Superior temporal gyrus (tissue), 1 donor: Measurements from ENCODE around the gene KIAA1755.

Experiments used
- DNase-seq: peaks from one replicate; pipeline ENCODE4 v3.0.0-alpha.2; 2016; ENCODE audit errors: extremely low spot score

KIAA1755 gene

DNA sequence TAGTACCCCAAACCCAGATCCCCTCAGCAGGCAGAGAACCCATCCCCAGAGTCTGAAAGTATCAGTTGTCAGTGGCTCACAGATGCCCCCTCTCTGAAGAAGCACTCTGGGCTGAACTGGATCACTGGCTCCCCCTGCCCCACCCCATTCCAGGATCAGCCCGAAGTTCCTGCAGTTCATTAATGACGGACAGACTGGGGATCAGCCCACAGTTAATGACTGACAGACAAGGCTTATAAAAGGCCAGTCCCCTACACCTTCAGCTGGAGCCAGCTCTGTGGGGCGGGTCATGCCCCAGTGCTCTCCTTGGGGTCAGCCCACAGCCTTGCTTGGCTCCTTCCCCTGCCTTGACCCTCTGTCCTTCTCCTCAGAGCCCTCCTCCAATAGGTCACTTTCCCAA, 21.7 kb downstream of the KIAA1755 start:
- DNase-seq, result no peak

DNA sequence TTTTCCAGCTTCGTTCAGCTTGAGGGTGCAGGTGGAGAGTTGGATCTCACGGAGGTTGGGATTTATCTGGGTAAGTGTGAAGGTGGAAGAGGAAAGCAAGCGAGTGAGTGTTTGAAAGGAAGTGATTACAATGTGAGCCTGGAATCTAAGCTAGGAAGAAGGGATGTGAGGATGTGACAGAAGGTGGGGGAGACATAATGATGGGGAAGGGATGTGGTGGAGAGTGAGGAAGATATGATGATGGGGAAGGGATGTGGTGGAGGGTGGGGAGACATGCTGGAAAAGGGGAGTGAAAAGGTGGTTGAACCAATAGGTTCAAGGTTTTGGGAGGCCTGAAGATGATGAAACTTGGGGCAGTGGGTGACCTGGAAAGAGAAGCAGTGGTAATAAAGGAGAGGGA, 23.2 kb downstream of the KIAA1755 start:
- DNase-seq, result no peak

DNA sequence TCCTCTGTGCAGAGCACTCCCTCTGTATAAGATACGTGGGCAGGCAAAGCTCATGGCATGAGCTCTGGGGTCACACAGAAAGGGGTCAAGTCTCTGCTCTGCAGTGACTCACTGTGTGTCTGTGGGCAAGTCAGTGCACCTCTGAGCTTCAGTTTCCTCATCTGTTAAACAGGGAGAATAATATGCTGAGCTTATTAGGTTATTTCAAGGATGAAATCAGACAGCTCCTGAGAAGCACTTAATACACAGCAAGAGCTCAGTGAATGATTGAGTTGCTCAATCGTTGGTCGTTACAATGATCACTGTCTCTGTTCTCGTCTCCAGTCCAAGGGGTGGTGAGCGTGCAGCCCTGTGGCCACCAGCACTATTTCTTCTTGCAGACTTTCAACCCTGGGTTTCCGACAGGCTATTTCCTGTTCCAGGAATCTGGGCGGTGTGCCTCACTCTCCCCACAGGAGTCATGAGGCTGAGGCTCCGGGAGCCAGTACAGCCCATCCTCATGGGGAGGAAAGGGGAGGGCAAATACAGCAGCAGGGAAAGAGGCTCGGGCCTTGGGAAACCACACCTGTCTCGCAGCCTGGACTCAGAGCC, 28.9 kb downstream of the KIAA1755 start:
- no peak for DNase-seq

DNA sequence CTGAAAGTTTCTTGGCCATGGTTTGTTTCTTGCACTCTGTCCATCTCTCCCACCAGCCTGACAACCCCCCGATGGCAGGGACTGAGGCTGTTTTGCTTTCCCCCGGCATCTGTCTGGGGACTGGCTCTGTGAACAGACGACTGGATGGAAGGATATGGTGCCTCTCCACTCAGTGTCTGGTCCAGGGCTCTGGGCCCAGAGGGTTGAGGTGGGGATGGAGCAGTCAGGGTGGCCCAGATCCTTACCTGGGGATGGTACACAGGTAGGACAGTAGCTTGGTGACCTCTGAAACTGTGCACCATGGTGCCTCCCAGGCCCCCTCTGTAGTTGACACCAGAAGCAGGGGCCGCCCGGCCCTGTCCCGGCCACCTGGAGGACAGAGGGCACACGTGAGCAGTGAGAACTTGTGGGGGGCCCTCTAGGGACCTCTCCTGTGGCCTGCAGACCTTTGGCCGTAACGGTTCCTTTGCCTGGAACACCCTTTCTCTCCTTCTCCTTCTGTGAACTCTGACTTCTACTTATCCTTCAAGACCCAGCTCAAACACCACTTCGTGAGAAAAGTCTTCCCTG, 29.5 kb downstream of the KIAA1755 start:
- no peak for DNase-seq

DNA sequence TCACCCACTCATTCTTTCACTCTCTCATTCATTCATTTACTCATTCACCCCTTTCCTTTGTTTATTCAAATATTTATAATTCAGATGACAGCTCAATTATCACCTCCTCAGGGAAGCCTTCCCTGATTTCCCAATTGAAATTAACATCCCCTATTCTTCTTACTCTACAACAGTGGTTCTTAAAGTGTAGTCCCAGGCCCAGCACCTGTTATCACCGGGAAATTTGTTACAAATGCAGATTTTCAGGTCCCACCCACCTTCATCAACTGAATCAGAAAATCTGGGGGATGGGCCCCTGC, 30.3 kb downstream of the KIAA1755 start:
- no peak for DNase-seq

DNA sequence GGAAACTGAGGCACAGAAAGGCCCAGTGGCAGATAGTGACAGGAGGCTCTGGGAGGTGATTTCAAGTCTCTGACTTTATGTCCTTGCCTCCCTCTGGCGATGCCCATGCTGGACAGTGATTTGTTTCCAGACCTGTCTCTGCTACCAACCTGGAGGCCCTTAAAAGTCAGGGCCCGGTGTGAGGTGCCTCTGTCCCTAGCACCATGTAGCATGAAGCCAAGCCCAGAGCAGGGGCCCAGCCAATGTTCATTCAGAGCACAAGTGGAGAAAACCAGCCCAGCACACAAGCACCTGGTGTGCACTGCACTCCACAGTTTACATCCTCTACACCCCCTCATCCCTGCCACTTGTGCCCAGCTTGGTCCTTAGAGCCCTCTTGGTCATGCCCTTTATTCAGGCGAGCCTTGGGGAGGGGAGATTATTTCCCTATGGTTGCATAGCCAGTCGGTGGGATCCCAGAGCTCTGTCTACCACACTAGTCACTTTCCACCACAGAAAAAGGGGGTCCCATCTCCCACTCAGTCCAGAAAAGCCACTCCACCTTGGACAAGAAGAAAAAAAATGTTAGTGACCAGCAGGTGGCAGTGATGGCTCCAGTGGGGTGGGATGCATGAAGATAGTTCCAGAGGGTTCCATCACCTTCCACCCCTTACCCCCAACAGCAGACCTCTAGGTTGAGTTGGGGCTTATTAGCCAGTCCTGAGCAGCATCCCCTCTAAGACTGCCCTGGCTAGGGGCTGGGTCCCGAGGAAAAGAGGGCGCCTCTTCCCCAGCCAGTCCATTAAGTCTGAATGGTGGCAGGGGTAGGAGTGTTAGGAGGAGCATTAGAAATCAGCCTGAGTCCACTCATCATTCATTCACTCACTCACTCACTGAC, 30.9 kb downstream of the KIAA1755 start:
- peak; percentile 36 for DNase-seq

DNA sequence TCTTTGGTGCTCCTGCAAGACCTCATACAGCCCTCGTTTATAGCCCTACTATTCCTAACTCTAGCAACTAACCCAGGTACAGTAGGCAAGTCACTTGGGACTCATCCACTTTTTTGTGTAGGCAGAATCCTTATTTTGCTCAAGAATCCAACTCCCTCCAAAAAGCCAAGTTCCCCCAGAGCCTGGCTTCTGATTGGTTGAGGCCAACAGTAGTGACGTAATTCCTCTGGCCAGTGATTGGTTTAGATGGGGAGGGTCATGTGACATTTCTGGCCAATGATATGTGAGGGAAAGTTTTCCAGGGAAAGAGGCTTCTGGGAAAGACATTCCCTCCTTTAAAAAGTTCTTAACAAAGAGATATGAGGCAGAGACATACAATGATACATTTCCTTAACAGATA, 32.1 kb downstream of the KIAA1755 start:
- DNase-seq, result no peak

DNA sequence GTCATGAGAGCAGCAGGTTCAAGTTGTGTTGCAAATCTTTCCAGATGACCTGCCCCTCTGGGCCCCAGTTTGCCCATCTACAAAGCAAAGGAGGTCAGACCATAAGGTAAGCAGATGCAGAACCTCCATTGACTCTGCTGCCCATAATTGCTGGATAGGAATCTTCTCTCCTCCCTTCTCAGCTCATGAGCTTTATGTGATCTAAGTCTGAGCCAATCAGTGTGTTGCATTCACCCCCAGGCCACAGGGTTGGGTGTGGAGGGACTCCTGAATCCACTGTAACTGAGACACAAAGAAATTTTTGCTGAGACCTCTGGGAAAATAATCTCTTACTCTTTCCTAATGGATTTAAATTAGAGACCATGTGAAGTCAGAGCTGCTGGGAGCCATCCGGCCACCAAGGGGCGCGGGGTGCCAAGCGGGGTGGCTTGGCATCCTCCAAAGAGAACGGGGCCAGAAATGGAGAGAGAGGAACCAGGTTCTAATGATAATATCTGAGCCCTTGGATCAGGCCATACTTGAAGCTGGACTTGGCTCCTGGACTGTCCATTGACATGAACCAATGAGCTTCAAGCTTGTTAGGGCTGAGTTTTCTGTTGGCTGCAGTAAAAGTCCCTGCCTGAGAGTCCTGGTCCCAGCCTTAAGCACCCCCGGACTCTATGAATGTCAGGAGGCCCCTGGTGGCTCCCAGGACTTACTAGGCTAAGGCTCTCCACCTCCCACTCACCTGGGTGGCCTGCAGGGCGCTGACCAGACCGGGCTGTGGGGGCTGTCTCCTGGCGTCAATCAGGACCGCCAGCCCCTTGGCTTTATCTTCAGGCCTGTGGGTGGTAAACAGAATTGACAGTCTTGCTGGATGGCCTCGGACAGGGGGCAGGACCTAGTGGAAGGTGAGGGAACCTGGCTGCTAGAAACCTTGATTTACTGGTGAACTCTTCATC, 32.8 kb downstream of the KIAA1755 start:
- no peak for DNase-seq

DNA sequence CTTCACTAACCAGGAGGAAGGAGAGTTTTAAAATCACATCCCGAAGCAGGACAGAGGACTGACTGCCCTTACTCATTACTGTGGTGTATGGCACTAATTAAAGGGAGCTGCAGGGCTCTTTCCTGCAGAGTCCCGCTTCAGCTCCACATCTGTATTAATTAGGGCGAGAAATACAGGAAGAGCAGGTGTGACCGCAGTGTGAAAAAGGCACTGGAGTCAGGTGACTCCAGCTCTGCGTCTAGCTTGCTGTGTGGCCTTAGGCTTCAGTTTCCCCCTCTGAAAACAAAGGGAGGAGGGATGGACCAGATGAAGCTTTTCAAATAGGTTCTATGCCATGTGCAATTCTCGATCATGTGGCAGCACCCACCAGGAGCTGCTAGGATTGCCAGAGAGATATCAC, 34.0 kb downstream of the KIAA1755 start:
- DNase-seq, result no peak

DNA sequence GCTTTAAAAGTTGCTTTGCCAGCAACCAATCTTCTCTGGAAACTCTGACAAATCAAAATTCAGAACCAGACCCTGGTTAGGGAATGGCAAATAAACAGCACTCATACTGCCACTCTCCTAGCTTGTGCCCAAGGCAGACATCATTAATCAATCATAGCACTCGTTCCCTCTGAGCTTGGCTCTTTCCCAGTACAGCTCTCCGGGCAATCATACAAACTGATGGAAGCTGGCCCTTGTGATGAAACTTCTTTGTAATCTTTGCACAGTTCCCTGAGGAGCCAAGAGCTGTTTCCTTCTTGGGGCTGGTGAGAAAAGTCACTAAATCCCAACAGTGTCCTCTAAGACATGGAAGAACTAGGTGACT, 34.7 kb downstream of the KIAA1755 start:
- DNase-seq, result no peak

DNA sequence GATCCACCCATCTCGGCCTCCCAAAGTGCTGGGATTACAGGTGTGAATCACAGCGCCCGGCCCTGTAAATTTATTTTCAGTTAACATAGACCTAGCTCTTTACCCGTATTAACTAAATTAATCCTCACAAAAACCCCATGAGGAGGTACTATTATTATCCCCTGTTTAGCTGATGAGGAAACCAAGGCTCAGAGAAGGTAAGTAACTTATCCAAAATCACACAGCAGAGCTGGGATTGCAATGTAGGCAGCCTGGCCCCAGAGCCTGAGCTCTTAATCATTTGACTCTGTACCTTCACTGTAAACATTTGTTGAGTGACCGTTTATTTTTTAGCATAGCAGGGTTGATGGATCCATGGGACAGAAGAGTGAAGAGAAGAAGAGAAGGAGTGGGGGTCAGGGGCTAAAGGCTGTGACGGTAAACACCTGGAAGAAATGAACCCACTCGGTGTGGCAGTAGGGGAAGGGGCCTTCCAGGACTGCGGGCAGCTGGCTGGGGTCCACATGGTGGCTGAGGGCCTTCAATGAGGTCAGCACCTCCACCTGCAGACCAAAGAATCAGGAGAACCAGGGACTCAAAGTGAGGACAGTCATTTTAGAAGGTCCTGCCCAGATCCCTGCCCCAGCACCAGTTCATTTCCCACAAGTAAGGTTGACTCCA, 35.2 kb downstream of the KIAA1755 start:
- DNase-seq, result no peak

DNA sequence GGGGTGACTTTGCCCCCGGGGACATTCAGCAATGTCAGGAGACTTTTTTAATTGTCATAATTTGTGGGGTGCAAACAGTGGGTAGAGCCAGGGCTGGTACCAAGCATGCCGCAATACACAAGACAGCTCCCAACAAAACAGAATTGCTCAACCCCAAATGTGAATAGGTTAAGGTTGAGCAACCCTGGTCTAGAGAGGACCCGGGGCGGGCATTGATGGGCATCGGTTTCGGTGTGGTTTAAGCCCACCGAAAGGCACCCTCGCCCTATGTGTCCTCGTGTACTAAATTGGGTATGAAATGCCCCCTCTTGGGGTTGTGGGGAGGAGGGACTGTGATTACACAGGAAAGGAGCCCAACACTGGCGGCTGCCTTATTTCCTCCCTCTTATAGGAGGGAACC, 36.0 kb downstream of the KIAA1755 start:
- DNase-seq, result no peak

DNA sequence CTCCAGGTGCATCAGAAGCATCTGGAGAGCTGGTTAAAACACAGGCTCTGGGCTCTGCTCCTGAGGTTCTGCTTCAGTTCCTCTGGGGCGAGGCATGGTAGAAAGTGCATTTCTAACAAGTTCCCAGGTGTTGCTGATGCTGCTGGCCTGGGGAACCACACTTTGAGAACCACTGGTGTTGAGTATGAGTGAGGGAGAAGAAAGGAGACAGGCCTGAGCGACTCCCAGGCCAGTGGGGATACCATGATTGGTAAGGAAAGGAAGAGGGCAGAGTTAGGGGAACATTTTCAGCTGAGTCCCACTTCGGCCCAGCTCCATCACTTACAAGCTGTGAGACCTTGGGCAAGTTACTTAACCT, 36.8 kb downstream of the KIAA1755 start:
- no peak for DNase-seq

DNA sequence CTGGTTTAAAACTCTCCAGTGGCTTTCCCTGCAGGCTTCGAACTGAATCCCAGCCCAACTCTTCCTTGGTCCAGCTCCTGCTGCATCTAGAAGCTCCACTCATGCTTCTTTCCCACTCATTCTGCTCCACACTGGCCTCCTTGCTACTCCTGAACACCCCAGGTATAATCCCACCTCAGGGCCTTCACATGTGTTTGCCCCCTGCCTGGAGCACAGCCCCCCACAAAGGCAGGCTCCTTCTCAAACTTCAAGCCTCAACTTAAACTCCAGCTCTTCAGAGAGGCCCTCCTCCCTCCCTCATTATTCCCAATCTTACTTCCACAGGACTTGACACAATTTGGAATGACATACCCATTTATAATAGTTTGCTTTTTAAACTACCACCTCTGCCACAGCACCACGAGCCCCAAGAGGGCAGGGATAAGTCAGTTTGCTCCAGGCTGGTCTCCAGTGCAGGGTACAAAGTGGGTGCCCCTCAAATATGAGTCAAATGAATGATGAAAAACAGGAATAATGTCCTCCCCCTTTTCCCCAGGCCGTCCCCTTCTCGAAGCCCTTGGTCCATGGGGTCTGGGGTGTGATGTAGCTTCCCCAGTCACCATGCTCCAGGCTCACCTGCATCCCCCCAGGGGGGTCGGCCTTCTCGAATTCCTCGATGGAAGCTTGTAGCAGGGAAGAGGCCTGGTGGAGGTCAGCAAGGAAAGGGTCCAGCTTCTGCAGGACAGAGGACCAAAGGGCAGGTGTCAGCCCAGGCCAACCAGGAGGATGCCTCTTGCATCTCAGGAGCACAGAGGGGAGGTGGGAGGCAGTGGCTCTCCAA, 37.4 kb downstream of the KIAA1755 start:
- DNase-seq, result no peak

DNA sequence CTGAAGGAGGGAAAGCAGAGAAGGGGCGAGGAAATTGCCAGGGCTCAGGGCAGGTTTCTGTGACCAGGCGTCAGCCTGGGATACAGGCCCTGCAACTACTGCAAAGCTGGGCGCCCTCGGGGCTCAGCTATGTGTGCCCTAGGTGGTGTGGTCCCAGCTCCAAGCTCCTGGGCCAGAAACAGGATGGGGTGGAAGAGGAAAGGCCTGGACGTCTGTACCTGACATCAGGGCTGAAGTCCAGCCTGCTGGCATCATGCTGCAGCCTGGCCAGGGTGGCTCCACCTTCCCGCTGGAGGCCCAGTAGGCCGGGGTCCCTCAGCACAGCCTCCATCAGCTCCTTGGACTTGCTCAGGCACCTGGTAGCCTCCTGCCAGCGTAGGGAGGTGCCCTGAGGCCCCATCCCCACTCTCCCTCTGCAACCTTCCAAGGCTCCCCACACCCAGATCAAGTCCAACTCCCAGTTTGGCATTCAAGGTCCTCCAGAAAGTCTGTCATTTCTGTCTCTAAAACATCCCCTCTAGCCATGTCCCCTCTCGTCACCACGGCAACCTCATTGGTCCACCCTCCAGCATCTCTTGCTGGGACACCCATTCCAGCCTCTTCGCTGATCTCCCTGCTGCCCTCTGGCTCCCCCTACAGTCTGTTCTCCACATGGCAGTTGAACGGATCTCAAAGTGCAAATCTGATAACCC, 38.2 kb downstream of the KIAA1755 start:
- DNase-seq, result peak; percentile 71

DNA sequence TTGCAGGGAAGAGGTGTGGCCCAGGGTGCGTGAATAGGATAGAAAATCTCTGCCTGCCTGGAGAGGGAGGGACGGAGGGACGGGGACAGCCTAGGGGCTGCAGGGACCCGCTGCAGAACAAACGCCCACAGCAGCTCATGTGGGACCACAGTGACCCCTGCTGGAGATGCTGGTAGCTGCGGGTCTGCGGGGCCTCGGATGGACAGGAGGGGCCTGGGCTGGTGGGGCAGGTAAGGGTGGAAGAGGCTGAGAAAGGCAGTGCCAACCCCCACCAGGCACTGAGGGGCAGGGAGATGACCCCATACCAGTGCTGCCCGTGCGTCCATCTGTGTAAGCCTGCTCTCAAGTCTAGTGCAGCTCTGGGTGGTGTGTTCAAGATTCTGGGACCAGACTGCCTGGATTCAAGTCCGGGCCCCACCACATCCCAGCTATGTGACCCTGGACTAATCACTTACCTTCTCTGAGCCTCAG, 39.4 kb downstream of the KIAA1755 start:
- DNase-seq, result peak; percentile 72

DNA sequence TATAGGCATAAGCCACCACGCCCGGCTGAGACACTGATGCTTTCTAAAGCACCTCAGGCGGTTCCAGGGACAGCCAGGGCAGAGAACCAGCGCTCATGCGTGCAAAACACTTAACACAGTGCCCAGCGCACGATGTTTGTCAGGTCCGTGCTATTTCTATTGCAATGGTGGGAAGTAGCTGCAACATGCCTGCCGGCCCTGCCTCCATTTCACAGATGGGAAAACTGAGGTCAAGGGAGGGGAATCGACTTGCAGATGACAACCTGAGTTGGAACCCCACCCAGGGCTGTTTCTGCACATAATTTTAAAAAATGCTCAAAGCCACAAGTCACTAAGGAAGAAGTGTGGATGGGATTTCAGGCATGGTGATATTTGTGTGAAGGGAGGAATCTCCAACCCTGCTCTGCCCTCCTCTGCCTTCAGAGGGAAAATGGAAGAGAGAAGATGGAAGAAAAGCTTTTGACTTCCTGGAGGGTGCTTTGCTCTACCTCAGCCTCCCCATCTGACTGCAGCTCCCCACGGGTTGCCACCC, 39.9 kb downstream of the KIAA1755 start:
- DNase-seq, result no peak

DNA sequence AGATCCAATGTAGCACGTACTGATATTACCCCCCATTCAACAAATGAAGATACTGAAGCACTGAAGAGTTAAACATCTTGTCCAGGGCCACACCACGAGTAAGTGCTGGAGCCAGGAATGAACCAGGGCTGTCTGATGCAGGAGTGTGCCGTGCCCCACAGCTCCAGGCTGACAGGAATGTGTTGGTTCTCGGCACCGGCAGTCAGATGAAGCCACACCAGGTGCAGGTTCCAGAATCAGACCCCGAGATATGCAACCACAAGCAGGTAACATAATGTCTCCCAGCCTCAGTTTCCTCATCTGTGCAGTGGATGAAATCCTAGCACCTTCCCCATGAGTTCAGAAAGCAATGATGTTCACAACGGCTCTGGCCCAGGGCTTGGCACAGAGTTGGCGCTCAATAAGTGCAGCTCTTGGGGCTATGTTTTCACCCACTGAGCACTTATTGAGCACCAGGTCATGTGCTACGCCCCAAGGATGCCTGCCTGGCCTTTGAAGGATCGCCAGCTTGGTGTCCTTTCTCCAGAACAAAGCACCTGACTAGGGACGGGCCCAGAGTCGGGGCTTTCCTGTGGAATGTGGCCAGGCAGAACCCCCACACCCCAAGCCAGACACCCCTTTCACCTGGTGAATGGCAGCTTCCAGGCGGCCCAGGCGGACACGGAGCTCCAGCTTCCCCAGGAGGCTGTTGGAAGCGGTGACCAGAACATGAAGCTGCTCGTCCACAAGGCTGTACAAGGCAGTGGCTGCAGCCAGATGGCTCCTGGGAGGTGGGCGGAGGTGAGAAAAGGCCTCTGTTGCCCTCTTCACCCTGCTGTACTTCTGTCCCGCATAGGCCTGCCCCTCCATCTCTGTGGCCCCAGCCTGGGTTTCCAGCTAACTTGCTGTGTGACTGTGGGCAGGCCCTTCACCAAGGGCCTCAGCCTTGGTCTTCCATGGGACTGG, 41.3 kb downstream of the KIAA1755 start:
- no peak for DNase-seq

DNA sequence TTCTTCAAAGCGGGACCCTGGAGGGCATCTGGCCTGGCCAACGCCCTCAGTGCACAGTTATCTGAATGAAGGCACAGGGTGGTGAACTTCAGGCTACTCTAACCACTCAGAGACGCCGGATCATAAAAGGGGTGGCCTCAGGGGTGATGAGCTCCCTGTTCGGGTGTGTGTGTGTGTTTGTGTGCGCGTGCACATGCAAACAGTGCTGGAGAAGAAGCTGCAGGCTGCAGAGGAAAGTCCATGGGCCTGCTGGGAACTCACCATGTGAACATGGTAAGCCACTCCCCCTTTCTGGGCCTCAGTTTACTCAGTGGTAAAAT, 42.0 kb downstream of the KIAA1755 start:
- DNase-seq, result no peak
